ENCODE data around the gene ATP2B3.

Gene ATP2B3

DNA sequence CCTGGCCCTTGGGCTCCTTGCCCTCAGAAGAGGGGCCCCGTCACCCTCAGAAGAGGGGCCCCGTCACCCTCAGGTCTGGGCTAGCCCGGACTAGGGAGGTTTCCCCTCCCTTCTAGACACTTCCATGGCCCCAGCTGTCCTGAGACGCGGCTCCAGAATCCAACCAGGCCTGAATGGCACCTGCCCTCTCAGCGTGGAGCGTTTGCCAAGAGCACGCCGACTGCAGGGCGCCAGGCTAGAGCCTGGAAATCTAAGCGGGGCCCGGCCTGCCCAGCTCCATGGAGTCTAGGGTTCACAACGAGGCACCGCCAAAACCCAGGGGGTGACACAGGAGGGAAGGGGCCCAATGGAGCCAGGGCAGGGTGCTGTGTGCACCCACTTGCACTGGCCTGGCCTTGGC is 7.8 kb upstream of the ATP2B3 start:
- DNase-seq (ENCODE audit: low read depth), result no peak

DNA sequence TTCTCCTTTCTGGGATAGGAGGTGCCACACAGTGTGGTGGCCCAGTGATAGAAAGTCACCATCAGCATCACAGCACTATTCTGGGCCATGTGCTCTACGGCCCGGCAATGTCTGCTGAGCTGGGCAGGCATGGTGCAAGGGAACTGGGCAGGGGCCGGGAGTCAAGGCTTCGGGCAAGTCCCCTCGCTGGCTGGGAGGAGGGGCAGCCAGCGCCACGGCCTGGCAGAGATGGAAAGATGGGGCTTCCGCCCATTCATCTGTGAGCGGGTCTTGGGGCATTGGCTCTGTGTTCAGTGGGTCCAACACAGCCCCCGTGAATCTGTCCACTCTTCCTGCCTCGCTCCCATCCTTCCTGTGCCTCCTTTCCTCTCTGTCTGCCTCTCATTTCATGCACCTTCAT is 7.1 kb upstream of the ATP2B3 start:
- DNase-seq (ENCODE audit: low read depth), result no peak

DNA sequence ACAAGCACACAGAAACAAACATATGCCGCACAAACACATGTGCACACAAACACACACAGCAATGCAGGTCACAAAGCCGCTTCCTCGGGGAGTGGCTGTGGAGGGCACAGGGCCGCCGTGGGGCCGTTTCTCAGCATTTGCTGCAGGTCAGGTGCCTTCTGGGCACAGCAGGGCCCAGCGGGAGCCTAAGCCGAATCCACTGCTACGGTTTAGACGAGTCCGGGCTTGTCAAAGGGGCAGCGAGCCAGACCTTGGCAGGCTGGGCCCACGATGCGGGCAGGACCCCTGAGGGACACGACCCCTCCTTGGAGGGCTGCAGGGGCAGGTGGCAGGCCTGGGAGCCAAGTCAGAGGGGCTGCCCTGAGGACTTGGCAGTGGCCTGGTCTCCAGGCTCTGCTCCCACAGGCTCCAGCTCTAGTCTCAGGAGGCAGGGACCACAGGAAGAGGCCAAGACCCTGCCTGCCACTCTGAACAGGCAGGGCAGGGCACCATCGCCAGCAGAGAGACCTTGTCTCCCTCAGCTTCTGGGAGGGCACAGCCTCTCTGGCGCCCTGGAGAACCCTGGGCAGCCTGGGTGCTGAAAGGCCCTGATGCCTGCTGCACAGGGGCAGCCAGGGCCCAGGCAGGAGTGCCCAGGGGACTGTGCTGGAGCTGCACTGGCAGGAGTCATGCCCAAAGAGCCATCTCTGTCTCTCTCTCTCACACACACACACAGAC is 5.5 kb upstream of the ATP2B3 start:
- no peak for DNase-seq (ENCODE audit: low read depth)

DNA sequence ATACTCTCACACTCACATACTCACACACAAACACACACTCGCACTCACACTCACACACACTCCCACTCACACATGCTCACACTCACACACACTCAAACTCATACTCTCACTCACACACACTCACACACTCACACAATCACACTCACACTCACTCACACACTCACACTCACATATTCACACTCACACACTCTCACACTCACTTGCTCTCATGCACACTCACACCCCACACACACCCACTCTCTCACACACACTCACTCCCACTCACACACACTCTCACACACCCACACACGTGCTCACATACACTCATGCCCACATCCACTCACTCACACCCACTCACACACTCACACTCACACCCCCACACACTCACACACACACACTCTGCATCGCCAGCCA is 4.9 kb upstream of the ATP2B3 start:
- DNase-seq (ENCODE audit: low read depth), result no peak

DNA sequence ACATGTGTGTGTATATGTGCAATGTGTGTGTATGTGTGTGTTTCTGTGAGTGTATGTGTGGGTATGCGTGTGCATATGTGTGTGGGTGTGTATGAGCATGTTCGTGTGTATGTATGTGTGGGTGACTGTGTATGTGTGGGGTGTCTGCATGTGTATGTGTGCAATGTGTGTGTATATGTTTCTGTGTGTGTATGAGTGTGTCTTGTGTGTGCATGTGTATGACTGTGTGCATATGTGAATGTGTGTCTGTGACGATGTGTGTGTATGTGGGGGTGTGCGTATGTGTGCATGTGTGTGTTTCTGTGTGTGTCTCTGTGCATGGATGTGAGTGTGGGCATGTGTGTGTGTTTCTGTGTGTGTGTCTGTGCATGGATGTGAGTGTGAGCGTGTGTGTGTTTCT is 4.2 kb upstream of the ATP2B3 start:
- DNase-seq (ENCODE audit: low read depth), result no peak

DNA sequence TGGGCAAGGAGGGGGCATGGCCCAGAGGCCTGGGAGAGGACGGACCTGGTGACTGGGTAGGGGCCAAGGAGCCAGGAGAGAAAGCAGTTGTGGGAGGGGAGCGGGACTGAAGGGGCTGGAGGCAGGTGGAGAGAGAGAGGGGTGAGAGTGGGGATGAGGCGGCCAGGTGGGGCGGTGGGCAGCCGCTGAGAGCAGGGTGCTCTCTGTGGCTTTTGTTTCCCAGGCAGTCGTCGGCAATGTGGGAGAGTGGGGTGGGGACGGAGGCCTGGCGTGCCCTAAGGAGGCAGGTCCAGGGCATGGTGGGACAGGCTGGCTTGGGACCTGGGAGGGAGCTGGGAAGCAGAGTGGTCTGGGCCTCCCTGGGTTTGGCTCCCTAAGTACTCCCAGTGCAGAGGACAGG is 3.2 kb upstream of the ATP2B3 start:
- no peak for DNase-seq (ENCODE audit: low read depth)

DNA sequence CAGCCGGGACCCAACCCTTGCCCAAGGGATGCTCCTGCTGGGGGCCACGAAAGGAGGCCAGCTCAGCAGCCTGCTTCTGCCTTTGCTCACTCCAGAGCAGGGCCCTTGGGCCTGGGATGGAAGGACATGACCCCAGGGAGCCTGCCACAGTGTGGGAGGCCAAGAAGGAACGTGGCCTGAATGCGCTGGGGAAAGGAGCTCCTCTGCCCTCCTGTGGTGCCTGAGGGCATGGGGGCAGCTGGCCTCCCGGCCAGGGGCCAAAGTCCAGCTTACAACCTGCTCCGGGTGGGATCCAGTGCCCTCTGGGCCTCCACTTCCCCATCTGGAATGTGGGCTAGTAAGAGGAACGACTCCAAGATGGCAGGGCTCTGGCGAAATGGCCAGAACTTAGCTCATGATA is 2.0 kb upstream of the ATP2B3 start:
- DNase-seq (ENCODE audit: low read depth), result no peak

DNA sequence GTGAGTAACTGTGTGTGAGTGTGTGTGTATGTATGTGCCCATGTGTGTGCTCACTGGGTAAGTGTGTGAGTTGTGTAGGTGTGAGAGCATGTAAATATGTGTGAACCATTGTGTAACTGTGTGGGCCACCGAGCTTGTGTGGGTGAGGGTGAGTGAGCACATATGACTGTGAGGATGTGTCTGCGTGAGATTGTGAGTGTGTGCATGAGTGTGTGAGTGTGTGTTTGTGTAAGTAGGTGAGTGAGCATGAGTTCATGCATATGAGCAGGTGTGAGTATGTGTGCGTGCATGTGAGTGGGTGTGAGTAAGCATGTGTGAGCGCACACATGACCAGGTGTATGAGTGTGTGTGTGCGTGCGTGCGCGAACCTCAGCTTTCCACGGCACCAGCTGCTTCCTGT is 1.4 kb upstream of the ATP2B3 start:
- no peak for DNase-seq (ENCODE audit: low read depth)

DNA sequence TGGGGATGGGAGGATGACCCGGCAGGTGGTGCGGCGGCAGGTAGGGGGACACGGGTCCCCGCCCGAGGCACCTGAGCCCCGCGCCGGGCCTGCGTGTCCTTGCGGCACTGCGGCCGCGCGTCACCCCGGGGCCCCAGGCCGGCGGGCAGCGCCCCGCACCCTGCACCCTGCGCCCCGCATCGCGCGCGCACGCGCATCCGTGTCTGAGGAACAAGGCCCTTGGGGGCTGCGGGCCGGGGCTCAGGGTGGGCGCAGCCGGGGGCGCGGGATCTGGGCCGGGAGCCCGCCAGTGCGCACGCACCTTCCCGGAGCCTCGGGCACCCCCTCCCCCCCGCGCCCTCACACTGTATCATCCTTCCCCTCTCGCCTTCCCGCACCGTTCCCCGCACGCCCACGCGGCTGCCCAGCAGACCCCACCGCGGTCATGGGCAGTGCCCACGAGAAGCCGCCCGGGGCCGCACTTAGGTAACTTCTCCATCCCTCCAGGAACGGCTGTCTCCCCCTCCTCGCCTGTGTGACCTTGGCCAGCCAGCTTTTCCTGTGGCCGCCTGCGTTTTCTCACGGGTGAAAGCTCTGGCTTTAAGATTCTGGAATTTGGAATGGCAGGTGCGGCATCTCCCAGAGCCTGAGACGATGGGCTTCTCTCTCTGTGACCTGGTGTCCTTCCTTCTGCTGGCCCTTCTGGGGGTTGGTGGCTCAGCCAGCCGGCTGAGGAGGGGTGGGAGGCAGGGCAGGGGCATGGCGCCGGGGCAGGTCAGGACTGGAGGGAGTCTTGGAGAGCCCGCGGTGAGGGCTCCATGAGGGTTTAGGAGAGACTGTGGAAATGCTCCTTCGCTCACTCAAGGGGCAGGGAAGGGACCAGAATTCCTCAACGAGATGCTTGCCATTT is 748 bp downstream of the ATP2B3 start:
- no peak for DNase-seq (ENCODE audit: low read depth)

DNA sequence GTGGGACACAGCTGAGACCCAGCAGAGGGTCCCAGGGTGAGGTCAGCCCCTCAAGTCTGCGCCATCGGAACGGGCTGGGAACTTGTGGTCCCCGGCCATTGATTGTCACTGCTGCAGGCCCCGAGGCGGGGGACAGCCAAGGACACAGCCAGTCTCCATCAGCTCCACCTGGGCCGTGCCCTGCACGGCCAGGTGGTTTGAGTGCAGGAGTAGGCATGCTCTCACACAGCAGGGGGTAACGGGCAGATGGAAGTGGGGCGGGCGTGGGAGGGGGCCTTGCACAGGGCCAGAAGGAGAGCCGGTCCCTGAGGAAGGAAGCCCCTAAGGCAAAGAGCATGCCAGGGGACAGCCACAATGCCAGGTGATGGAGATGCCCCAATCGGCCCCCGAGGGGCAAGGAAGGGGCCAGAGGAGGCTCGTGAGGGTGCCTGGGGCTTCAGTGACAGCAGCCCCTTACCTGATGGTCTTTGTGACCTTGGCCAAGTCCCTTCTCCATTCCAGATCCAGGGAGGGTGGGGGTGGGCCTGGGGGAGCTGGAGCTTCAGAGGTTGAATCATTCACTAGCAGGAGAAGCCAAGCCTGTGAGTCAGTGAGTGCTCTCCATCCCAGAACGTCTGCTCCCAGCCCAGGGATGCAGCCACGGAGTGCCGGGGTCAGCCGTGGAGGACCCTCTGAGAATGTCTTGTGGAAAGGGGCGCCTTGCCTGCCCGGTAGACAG is 2.3 kb downstream of the ATP2B3 start:
- DNase-seq (ENCODE audit: low read depth), result no peak

DNA sequence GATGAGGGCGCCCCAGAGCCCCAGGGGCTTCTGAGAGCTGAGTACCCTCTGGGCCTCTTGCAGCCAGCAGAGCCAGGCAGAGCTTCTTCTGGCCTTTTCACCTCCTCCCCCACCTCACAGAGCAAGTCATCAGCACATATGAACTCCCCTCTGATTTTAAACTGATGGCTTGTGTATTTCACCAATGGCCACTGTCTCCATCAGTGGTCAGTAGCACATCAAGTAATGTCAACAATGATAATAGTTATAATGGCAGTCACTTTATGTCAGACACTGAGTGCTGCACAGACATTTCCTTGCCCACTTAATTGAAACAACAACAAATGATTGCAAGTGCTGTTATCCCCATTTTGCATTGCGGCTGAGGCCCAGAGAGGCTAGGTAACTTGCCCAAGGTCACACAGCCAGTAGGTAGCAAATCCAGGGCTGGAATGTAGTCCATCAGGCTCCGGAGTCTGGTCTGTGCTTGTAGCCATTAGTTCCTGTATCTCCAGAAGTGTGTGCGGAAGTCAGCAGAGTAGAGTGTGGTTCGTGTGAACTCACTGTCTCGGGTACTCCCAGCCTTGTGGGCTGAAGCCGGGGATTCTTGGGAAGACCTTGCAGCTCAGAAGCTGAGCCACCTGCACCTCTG is 3.0 kb downstream of the ATP2B3 start:
- DNase-seq (ENCODE audit: low read depth), result no peak

DNA sequence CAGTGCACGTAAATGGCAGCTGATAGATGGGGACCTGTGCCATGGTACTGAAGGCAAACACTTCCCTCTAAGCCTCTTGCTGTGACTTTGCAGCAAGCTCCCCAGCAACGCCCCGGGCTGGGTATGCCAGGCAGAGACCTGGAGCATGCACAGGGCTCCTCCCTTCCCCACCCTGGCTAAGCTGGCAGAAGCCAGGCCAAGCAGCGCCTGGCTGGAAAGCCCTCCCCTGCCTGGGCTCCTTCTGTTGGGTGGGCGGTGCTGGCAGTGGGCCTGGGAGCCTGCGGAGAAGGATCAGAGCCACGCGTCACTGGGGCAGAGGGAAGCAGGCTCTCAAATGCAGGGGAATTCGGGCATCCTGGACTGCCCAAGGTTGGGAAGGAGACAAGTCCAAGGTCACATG is 3.6 kb downstream of the ATP2B3 start:
- no peak for DNase-seq (ENCODE audit: low read depth)

DNA sequence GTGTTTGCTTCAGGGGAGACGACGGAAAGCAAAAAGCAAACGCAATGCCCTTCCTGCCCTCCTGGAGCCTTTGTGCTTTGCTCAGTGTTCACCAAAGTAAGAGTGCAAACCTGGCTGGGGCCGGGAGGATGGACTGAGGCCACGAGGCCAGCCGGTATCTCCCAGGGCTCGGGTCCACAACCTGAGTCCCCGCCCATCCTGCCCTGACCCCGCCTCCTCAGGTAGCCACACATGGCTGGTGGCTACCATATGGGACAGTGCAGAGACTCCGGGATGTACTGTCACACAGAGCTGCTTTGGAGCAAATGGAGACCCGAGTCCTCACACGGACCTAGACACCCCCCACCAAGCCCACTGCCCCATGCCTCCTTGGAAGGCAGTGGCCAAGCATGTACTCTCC is 4.8 kb downstream of the ATP2B3 start:
- no peak for DNase-seq (ENCODE audit: low read depth)

DNA sequence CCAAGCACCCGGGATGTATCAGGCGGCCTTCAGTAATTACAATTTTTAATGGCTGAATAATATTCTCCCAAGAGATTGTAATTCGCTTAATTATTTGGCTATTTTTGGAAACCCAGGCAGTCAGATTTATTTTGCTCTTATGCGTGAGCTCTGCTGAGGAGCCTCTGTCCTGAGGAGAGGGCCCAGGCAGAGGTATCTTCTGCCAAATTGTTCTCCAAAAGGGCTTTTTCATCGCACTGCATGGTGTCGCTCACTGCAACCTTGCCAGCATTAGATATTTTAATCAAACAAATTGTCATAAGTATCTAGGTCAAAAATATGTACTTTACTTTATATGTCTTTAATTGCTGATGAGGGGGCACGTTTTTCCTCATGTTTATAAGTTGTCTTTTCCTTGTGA is 5.8 kb downstream of the ATP2B3 start:
- DNase-seq (ENCODE audit: low read depth), result no peak

DNA sequence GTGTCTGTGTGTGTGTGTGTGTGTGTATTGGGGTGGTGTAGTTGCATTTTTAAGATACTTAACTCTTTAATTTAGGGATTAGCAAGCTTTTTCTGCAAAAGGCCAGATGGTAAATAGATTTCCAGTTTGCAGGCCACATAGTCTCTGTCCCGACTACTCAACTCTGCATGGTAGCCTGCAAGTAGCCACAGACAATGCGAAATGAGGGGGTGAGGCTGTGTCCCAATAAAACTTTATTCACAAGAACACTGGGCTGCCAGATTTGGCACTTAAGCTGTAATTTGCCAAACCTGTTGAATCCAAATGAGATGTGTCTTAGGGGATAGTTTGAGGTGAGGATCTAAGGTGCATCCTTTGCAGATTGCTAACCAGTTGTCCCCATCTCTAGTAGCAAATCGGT is 6.8 kb downstream of the ATP2B3 start:
- no peak for DNase-seq (ENCODE audit: low read depth)

DNA sequence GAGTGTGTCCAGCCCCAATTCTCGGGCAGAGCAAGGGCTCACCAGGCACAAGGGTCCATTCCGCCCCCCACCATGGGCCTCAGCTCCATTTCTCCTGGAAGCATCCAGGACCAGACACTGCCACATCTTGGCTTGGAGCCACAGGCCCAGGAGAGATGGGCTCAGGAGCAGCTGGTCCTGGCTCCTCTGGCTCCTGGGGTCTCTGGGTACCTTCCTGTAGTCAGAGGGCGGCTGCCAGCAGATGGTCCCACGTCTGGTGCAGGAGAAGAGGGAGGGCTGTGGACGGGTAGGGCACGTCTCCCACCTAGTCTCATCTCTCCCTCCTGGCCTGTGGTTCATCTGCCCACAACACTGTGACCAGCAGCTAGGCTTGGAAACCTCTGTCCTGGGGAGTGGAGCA is 8.0 kb downstream of the ATP2B3 start:
- no peak for DNase-seq (ENCODE audit: low read depth)

DNA sequence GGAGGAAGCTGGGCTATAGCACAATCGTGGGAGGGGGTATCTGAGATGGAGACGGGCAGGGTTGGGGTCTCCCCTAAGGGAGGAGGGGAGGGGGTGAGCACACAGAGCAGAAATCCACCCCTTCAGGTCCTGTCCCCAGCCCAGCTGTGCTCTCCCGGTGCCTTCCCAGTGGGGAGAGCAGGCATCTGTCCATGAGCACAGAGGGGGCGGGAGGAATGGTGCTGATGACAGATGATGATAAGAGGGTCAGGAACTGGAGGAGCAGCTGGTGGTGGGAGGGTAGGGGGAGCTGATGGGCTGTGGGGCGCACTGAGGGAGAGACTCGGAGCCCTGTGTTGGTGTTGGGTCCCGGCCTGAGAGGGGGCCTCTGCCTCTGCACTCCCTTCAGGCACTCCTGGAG is 8.6 kb downstream of the ATP2B3 start:
- no peak for DNase-seq (ENCODE audit: low read depth)

DNA sequence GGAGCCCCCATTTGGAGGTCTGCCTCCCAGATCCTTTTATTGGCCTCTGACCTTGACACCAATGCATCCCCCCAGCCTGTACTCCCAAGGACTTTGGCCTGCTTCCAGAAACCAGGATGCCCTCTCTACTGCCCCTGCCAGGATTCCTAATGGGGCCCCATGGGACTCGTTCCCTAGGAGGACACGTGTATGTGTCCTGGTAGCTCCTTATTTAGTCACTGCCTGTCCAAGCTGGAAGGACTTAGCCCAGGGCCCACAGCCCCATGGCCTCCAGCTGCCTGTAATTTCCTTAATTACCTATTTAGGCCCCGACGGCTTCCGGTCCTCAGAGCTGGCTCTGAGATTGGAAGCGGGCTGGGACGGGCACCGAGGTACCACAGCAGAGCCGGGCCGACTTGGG is 9.4 kb downstream of the ATP2B3 start:
- DNase-seq (ENCODE audit: low read depth), result no peak

DNA sequence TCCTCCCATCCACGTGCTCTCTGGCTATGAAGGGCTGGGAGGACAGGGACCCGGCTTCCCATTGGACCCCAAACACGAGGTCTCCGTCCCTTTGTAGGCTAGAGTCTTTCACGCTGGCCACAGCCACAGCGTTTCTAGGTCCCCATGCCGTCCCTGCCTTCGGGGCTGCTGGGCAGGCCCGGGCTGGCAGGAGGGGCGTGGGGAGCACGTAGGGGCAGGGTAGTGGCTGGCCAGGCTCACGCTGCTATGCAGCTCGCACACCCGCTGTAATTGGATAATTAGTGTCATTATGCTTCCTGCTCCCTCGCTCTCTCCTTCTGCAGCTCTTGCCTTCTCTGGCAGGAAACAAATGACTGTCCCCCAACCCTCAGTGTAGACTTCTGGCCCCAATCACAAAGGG is 9.8 kb downstream of the ATP2B3 start:
- no peak for DNase-seq (ENCODE audit: low read depth)

DNA sequence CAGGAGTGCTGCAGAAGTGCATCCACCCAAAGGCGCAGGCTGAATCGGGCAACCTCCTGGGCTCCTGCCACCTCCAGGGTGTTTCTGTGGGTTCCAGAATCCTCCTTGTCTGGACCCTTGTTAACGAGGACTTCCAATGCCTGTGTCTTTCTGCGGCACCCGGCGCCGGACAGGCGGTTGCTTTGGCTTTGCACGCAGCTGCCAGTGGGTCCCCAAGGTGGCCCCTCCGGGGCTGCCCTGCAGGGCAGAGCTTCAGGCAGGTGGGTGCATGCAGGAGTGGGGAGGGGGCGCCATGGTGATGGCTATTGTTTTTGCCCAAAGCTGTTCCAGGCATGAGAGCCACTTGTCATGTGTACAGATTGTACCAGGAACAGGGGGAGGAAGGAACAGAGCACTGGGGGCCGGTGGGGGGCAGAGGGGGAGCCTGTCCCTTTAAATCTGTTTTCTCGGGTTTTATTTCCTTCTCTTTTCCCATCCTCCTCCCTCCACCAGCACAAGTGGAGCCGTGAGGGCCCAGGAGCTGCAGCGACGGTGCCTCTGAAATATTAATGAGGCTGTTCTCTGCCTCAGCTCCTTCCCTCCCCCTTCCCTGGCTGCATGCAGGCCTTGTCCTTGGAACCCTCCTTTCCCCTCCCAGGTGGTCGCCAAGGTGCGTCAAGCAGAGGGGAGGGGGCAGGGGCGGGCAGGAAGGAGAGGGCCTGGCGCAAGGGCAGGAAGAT is 13.1 kb downstream of the ATP2B3 start:
- DNase-seq (ENCODE audit: low read depth), result no peak

DNA sequence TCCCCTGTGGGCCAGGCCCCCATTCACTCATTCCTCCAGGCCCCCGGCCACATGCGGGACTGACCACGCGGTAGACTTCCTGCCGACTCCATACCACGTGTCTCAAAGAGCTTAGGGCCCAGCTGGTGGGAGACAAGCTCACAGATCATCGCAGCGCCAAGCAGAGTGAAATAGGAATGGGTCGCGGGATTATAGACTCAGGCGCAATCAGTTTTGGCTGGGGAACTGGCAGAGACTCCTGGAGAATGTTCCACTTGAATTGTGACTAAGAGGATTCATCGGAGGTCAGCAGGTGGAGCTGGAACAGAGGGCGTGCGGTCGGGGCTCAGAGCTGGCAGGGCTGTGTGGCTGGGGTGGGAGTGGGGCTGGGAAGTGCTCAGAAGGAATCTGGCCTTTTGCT is 15.6 kb downstream of the ATP2B3 start:
- no peak for DNase-seq (ENCODE audit: low read depth)

DNA sequence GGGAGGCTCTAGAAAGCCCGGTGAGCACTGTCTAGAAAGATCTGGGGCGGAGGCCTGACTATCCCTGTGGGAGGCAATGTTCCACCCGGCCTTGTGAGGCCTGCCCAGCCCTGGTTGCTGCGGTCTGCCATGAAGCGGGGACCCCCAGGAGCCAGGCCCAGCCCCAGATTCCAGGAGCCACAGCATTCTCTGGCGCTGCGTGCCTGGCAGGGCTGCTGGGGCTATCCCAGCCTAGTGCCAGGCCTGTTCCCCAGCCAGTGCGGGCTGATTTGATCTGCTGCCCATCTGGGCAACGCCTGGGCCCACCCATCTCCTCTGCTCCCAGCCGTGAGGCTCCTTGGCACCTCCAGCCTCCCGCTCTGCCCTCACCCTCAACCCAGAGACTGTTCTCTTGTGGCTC is 19.6 kb downstream of the ATP2B3 start:
- DNase-seq (ENCODE audit: low read depth), result no peak

All from stimulated activated CD8-positive, alpha-beta memory T cell treated with anti-CD3 and anti-CD28 coated beads, Interleukin-4, amount 100 ng/mL, for 24 hours (primary cell).